ENCODE data around the gene ARHGAP22. TPM values are rescaled to one million over a fixed set of nuclear protein-coding genes. Genes with fewer than 3 reads are reported as not detected.

ARHGAP22 gene
- total RNA-seq, 1 experiment from 2014 or later, result 13.5 TPM

DNA sequence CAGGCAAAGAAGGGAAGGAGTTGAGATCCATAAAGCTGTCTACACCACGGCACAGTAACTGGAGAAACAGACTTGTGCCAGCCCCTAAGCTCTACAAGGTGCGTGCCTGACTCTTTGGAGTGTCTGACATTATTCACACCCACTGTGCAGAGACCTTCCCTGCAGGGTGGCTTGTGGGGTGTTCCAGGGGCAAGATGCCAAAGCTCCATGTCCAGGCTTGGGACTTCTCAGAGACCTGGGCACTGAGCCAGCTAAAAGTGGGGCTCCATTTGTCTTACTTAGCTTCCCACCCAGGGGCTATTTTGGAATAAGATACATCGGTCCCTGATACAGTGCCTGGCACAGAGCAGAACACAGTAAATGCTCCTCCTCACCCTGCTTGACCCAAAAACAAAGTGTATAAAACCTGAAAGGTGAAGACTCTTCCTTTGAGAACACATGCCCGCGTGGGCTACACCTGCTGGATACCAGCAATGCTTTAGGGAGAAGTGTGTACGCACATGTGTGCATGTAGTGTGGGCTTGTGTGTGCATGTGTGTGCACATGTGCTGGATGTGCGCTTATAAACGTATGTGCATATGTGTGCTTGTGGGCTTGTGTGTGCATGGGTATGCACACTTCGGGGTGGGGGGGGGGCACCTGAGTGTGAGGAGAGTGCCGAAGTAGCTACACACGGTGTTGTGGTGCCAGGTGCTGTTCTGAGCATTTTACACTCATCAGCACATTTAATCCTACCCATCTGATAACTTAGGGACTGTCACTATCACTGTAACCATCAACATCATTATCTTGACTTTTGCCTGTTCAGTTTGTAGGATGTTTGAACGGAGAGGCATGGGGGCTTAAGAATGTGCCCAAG lies 143.0 kb downstream of the ARHGAP22 start:
- peaks cover 4% of the 10 kb centered on the region for H3K36me3 Mint-ChIP-seq (ENCODE audit: insufficient read depth, unreplicated experiment)
- POLR2A ChIA-PET, result no interaction called here
- H3K27ac Mint-ChIP-seq (ENCODE audit: unreplicated experiment), result no peak overlapping the region
- no peak overlapping the region for H3K4me3 Mint-ChIP-seq (ENCODE audit: unreplicated experiment)
- BruUV-seq (replicated peaks), result no TSS peak
- DNase-seq, result no peak
- no peaks in the 10 kb centered on the region for H3K9me3 ChIP-seq
- H3K4me1 Mint-ChIP-seq (ENCODE audit: low read depth, unreplicated experiment), result peaks cover 14% of the 10 kb centered on the region
- no peaks in the 10 kb centered on the region for H3K9me3 Mint-ChIP-seq (ENCODE audit: unreplicated experiment)
- intact Hi-C loops (cut with micrococcal nuclease; ENCODE audit: unreplicated experiment), result loop anchor here (2.0 kb wide), 1 partner anchor 45 kb away; no protein-coding TSS in a partner anchor
- no peak overlapping the region for H3K4me3 ChIP-seq (ENCODE audit: low read depth, low read length)
- no peaks in the 10 kb centered on the region for H3K36me3 ChIP-seq (ENCODE audit: control insufficient read depth, insufficient read depth, low read length)
- no peaks in the 10 kb centered on the region for H3K27me3 ChIP-seq (replicated peaks; ENCODE audit: control insufficient read depth, insufficient read depth, low read length)
- 0 out of 2 replicates have a peak, but pooled peaks cover 5% of the 10 kb centered on the region for H3K4me1 ChIP-seq
- TF ChIP-seq, protein P1, sequence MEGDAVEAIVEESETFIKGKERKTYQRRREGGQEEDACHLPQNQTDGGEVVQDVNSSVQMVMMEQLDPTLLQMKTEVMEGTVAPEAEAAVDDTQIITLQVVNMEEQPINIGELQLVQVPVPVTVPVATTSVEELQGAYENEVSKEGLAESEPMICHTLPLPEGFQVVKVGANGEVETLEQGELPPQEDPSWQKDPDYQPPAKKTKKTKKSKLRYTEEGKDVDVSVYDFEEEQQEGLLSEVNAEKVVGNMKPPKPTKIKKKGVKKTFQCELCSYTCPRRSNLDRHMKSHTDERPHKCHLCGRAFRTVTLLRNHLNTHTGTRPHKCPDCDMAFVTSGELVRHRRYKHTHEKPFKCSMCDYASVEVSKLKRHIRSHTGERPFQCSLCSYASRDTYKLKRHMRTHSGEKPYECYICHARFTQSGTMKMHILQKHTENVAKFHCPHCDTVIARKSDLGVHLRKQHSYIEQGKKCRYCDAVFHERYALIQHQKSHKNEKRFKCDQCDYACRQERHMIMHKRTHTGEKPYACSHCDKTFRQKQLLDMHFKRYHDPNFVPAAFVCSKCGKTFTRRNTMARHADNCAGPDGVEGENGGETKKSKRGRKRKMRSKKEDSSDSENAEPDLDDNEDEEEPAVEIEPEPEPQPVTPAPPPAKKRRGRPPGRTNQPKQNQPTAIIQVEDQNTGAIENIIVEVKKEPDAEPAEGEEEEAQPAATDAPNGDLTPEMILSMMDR (IDR thresholded peaks at IDR 0.05; ENCODE audit: insufficient read depth in 1 of 2, low read depth in 1 of 2, low read length in 1 of 2, severe bottlenecking in 1 of 2, unreplicated experiment in 1 of 2), result no peak
- CTCF ChIA-PET, result interaction anchor here (2.1 kb wide), 1 partner anchor 17 kb away, joined by 14 read pairs; no protein-coding TSS in a partner anchor
- no peaks in the 10 kb centered on the region for H3K27me3 Mint-ChIP-seq (ENCODE audit: insufficient read depth, unreplicated experiment)

DNA sequence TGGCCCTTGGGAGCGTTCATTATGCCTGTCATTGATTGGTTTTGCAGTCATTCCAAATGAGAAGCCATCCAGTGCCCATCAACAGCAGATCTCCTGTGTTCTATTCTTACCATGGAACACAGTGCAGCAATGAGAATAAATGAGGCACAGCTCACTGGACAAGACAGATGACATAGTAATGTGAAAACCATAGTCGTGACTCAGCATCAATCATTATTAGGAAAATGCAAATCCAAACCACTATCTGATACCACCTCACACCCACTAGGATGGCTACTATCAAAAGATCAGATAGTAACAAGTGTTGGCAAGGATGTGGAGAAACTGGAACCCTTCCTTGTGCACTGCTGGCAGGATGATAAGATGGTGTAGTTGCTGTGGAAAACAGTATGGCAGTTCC lies 144.7 kb downstream of the ARHGAP22 start:
- H3K4me1 Mint-ChIP-seq (ENCODE audit: low read depth, unreplicated experiment), result peaks cover 14% of the 10 kb centered on the region
- no peak overlapping the region for H3K4me3 ChIP-seq (ENCODE audit: low read depth, low read length)
- intact Hi-C loops (cut with micrococcal nuclease; ENCODE audit: unreplicated experiment), result no loop called here
- ChIA-PET CTCF (interaction anchor here (1.0 kb wide), 1 partner anchor 196 kb away, joined by 3 read pairs; no protein-coding TSS in a partner anchor), POLR2A (no interaction called here)
- no peaks in the 10 kb centered on the region for H3K36me3 ChIP-seq (ENCODE audit: control insufficient read depth, insufficient read depth, low read length)
- no peak overlapping the region for H3K27ac Mint-ChIP-seq (ENCODE audit: unreplicated experiment)
- no TSS peak for BruUV-seq (replicated peaks)
- H3K27me3 ChIP-seq (replicated peaks; ENCODE audit: control insufficient read depth, insufficient read depth, low read length), result no peaks in the 10 kb centered on the region
- H3K36me3 Mint-ChIP-seq (ENCODE audit: insufficient read depth, unreplicated experiment), result no peaks in the 10 kb centered on the region
- no peaks in the 10 kb centered on the region for H3K9me3 Mint-ChIP-seq (ENCODE audit: unreplicated experiment)
- peaks cover 18% of the 10 kb centered on the region for H3K4me1 ChIP-seq
- H3K27me3 Mint-ChIP-seq (ENCODE audit: insufficient read depth, unreplicated experiment), result no peaks in the 10 kb centered on the region
- no peaks in the 10 kb centered on the region for H3K9me3 ChIP-seq
- DNase-seq, result no peak
- TF ChIP-seq, protein P1 (IDR thresholded peaks at IDR 0.05; ENCODE audit: insufficient read depth in 1 of 2, low read depth in 1 of 2, low read length in 1 of 2, severe bottlenecking in 1 of 2, unreplicated experiment in 1 of 2), result no peak
- no peak overlapping the region for H3K4me3 Mint-ChIP-seq (ENCODE audit: unreplicated experiment)

DNA sequence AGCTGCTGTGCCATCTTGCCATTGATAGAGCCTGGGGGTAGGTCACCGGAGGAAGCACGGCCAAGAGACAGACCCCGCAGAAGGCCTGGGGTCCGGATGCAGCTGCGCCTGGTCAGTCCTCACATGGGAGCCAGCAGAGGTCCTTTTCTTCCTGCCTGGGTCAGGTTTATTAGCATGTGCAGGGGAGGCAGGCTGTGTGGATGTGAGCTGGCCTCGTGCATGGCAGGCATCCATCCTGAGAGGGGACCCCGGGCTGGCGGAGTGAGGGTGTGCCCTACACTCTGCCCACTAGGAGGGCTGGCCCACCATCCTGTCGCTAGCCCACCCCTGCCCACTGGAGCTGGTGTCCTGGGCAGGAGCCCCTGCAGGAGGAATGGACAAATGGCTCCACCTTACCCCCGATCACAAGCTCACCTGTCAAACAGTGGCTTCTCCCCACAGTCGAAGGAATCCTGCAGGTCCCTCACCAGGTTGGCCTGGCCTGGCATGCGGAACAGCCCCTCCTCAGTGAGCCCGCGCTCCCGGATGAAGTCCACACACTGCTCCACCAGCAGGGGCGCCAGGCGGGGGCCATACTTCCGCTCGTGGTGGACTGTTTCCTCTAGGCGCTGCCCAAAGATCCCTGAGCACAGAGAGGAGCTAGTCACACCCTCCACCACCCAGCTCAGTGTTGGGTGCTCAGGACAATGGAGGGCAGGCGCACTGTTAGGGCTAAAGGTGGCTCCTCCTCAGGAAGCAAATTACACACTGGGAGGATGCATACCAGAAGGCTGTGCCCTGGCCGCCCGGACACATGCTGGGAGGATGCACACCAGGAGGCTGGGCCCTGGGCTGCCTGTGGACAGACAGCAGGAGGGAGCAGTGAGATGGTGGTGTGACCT lies 145.4 kb downstream of the ARHGAP22 start:
- Histone ChIP-seq H3K9me3 (no peaks in the 10 kb centered on the region), H3K36me3 (ENCODE audit: control insufficient read depth, insufficient read depth, low read length) (no peaks in the 10 kb centered on the region), H3K4me3 (ENCODE audit: low read depth, low read length) (no peak overlapping the region), H3K27me3 (replicated peaks; ENCODE audit: control insufficient read depth, insufficient read depth, low read length) (no peaks in the 10 kb centered on the region), H3K4me1 (peaks cover 25% of the 10 kb centered on the region)
- Mint-ChIP-seq H3K27me3 (ENCODE audit: insufficient read depth, unreplicated experiment) (no peaks in the 10 kb centered on the region), H3K27ac (ENCODE audit: unreplicated experiment) (no peak overlapping the region), H3K4me1 (ENCODE audit: low read depth, unreplicated experiment) (peaks cover 13% of the 10 kb centered on the region), H3K36me3 (ENCODE audit: insufficient read depth, unreplicated experiment) (no peaks in the 10 kb centered on the region), H3K4me3 (ENCODE audit: unreplicated experiment) (no peak overlapping the region), H3K9me3 (ENCODE audit: unreplicated experiment) (no peaks in the 10 kb centered on the region)
- intact Hi-C loops (cut with micrococcal nuclease; ENCODE audit: unreplicated experiment), result no loop called here
- TF ChIP-seq, protein P1 (IDR thresholded peaks at IDR 0.05; ENCODE audit: insufficient read depth in 1 of 2, low read depth in 1 of 2, low read length in 1 of 2, severe bottlenecking in 1 of 2, unreplicated experiment in 1 of 2), result no peak
- POLR2A ChIA-PET, result no interaction called here
- BruUV-seq (replicated peaks), result no TSS peak
- DNase-seq, result peak in 1 of 2 experiments; percentile 40
- CTCF ChIA-PET, result interaction anchor here (0.7 to 1.0 kb wide), 2 partner anchors 147 to 197 kb away, joined by 3 read pairs; no protein-coding TSS in a partner anchor

All from Caco-2 (cell line).